ENCODE data around the gene ARHGAP8. TPM values are rescaled to one million over a fixed set of nuclear protein-coding genes. Genes with fewer than 3 reads are reported as not detected.
A peak's percentile ranks its signal among the peaks of the same experiment; 100 is the strongest.

ARHGAP8 gene
- total RNA-seq, 1 donor from 2014 or later: 0.19 TPM

DNA sequence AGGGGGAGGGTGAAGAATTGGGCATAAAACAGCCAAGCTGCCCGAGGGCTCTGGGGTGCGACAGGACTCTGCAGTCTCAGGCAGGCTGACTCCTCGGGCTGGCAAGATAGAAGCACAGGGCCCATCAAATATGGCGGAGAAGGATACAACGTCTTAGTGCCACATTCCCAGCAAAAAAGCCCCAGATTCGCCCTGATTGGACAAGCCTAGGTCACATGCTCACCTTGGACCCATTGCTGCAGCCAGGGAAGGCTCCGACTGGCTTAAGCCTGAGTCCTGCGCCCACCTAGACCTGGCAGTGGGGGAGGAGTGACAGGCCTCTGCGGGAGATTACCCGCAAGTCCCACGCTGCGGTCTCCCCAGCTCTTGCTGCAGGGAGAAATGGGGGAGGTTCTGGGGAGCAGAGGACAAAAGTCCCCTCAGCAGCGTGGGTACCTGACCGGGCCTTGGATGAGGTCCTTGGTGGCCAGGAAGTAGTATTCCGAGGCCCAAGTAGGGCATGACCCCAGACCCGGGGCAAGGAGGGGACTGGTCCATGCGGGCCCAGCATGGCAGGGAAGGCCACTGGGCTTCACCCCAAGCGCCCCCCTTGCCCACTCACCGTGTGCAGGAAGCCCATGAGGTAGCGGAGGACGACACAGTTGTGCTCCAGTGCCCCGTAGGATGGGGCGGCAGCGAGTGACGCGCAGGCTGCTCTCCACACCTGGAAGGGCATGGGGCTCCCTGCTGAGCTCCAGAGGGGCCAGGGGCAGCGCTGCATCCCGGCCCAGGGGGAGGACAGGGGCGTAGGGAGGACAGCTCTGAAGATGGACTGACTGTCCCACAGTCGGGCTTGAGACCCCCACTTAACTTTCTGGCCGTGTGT is 113.0 kb downstream of the ARHGAP8 start:
- no peak for DNase-seq (ENCODE audit: low spot score)
- intact Hi-C loops (cut with DNase I): no loop called here

- no peak for DNase-seq (ENCODE audit: low spot score)
- intact Hi-C loops (cut with DNase I): no loop called here
Measured at GRCh38 chr22:44869196-44869595, 116.8 kb downstream of the ARHGAP8 start.

GRCh38 chr22:44870021-44870420 is 117.6 kb downstream of the ARHGAP8 start:
- intact Hi-C loops (cut with DNase I): no loop called here
- no peak for DNase-seq (ENCODE audit: low spot score)

- intact Hi-C loops (cut with DNase I): no loop called here
- no peak for DNase-seq (ENCODE audit: low spot score)
Measured at GRCh38 chr22:44871782-44872181, 119.4 kb downstream of the ARHGAP8 start.

DNA sequence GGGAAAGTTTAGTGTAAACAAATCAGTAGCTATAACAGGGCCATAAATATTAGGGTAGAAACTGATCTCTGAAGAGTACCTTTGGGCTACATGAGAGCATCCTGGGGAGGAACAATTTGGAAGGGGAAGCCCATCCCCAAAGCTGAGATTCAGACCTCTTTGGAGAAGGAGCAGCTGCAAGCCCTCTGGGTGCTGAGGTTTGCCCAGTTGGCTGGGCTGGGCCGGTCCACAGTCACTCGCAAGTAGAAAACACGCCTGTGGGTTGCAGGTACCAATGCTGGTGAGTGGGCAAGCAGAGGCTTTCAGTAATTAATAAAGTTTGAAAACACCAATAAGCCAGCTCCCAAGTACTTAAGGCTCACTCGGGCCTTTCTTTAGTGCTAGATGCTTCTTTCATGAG is 124.5 kb downstream of the ARHGAP8 start:
- no peak for DNase-seq (ENCODE audit: low spot score)
- intact Hi-C loops (cut with DNase I): no loop called here

GRCh38 chr22:44878483-44879300 is 126.3 kb downstream of the ARHGAP8 start:
- DNase-seq (ENCODE audit: low spot score): peak; percentile 51
- intact Hi-C loops (cut with DNase I): no loop called here

- intact Hi-C loops (cut with DNase I): no loop called here
Measured at GRCh38 chr22:44879301-44879680, 126.9 kb downstream of the ARHGAP8 start.

GRCh38 chr22:44880610-44881290 is 128.4 kb downstream of the ARHGAP8 start:
- intact Hi-C loops (cut with DNase I): no loop called here
- DNase-seq (ENCODE audit: low spot score): peak; percentile 64

More at GRCh38 chr22:44879301-44879680, 126.9 kb downstream of the ARHGAP8 start:
- DNase-seq (ENCODE audit: low spot score): no peak

DNA sequence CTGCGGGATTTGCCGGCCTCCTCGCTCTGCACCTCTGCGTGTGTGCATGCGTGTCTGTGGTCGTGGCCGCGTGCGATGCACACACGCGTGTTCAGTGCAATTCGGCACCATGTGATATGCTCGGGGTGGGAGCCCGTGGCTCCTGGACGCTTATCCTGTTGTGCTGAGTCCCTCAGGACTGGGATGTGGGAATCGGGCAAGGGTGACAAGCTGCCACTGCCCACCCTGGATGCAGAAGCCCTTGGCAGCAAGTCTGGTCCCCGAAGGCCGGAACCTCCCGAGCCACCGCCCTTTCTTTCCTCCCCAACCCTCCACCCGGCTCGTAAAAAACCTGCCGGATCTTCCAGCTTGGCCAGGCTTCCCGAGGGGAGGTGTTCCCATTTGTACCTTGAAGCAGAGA is 129.2 kb downstream of the ARHGAP8 start:
- intact Hi-C loops (cut with DNase I): no loop called here
- peak; percentile 65 for DNase-seq (ENCODE audit: low spot score)

DNA sequence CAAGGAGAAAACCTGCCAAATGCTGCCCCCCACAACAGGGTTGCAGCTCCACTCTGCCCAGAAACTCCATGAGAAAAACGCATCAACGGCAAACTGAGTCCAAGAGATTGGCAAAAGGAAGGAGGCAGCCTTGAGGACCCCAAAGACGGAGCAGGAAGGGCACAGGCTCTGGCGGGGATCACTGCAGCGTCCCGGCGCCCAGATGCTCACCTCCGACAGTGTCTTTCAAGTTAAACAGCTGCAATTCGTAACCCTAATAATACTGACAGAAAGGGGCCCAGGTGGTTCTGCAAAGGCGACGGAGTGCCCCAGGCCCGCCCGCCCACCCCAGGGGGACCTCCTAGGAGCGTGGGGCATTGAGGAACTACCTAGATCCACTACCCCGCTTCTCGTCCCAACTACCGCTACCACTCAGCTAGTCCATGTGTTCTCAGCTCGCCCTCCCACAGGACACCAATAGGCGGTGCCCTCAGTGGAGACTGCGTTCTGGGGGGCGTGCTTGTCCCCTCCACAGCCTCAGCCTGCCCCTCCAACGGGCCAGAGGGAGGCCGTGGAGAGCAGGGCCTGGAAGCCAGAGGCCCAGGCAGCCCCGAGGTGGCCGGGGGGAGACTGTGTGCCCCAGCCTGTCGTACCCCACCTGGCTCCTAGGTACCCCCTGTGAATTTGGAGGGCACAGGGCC is 130.0 kb downstream of the ARHGAP8 start:
- intact Hi-C loops (cut with DNase I): no loop called here
- peak; percentile 35 for DNase-seq (ENCODE audit: low spot score)

GRCh38 chr22:44883011-44883421 is 130.6 kb downstream of the ARHGAP8 start:
- peak; percentile 41 for DNase-seq (ENCODE audit: low spot score)
- intact Hi-C loops (cut with DNase I): no loop called here

DNA sequence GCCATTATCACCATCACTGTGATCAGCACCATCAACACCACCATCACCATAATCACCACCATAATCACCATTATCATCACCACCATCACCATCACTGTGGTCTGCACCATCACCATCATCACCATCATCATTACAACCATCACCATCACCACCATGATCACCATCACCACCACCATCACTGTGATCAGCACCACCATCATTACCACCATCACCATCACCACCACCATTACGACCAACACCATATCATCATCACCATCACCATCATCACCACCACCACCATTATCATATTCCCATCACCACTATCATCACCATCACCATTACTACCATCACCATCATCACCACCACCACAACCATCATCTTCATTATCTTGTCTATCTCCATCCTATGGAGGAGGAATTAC is 132.2 kb downstream of the ARHGAP8 start:
- no peak for DNase-seq (ENCODE audit: low spot score)
- intact Hi-C loops (cut with DNase I): no loop called here

- intact Hi-C loops (cut with DNase I): no loop called here
- peak; percentile 51 for DNase-seq (ENCODE audit: low spot score)
Measured at GRCh38 chr22:44884968-44885805, 132.8 kb downstream of the ARHGAP8 start.

GRCh38 chr22:44885806-44886360 is 133.5 kb downstream of the ARHGAP8 start:
- DNase-seq (ENCODE audit: low spot score): no peak
- intact Hi-C loops (cut with DNase I): no loop called here

GRCh38 chr22:44887941-44888366 is 135.6 kb downstream of the ARHGAP8 start:
- DNase-seq (ENCODE audit: low spot score): peak; percentile 66
- intact Hi-C loops (cut with DNase I): no loop called here

- intact Hi-C loops (cut with DNase I): no loop called here
- peak; percentile 63 for DNase-seq (ENCODE audit: low spot score)
Measured at GRCh38 chr22:44888491-44889254, 136.3 kb downstream of the ARHGAP8 start.

GRCh38 chr22:44889255-44889878 is 137.0 kb downstream of the ARHGAP8 start:
- peak; percentile 74 for DNase-seq (ENCODE audit: low spot score)
- intact Hi-C loops (cut with DNase I): no loop called here
